T-helper 1 cell treated with Interleukin-12 subunit alpha and Interleukin-12 subunit beta and Interleukin-4 antibody, amounts not matched to agents 30 μg/mL and 1 μg/mL, for 36 hours (primary cell): ENCODE results near the gene DDX42.
"Not testable (repeated sequence)": the region's sequence is repeated elsewhere in the genome, so short reads cannot be mapped to it uniquely, and the experiment has no call there.

ENCODE experiments used
- H3K27ac Mint-ChIP-seq: one replicate; pipeline ENCODE4 v1.8.0; 2021; ENCODE audit warnings: mild to moderate bottlenecking, mixed read lengths
- H3K27me3 Mint-ChIP-seq: one replicate; pipeline ENCODE4 v1.8.0; 2021; ENCODE audit warnings: low read depth, mixed read lengths
- H3K36me3 Mint-ChIP-seq: one replicate; pipeline ENCODE4 v1.8.0; 2021; ENCODE audit warnings: low read depth, mixed read lengths
- H3K4me1 Mint-ChIP-seq: one replicate; pipeline ENCODE4 v1.8.0; 2021; ENCODE audit warnings: low read depth, mixed read lengths
- H3K4me3 Mint-ChIP-seq: one replicate; pipeline ENCODE4 v1.8.0; 2021; ENCODE audit warnings: mild to moderate bottlenecking, moderate library complexity, mixed read lengths
- H3K9me3 Mint-ChIP-seq: one replicate; pipeline ENCODE4 v1.8.0; 2021; ENCODE audit warnings: mixed read lengths

DDX42 gene

GRCh38 chr17:63833741-63834373 lies 59.9 kb downstream of the DDX42 start:
- no peaks in the 10 kb centered on the region for H3K9me3 Mint-ChIP-seq
- H3K27ac Mint-ChIP-seq, result peak overlapping the region; percentile 7
- H3K36me3 Mint-ChIP-seq, result peaks cover 44% of the 10 kb centered on the region
- H3K4me1 Mint-ChIP-seq, result peaks cover 37% of the 10 kb centered on the region
- H3K27me3 Mint-ChIP-seq, result no peaks in the 10 kb centered on the region
- no peak overlapping the region for H3K4me3 Mint-ChIP-seq

- Mint-ChIP-seq H3K36me3 (peaks cover 37% of the 10 kb centered on the region), H3K4me3 (no peak overlapping the region), H3K9me3 (no peaks in the 10 kb centered on the region), H3K27ac (peak overlapping the region; percentile 55), H3K27me3 (no peaks in the 10 kb centered on the region), H3K4me1 (peaks cover 36% of the 10 kb centered on the region)
Observed at GRCh38 chr17:63834431-63835166, 60.6 kb downstream of the DDX42 start.

GRCh38 chr17:63835167-63835720 lies 61.3 kb downstream of the DDX42 start:
- peaks cover 31% of the 10 kb centered on the region for H3K4me1 Mint-ChIP-seq
- H3K9me3 Mint-ChIP-seq, result no peaks in the 10 kb centered on the region
- H3K4me3 Mint-ChIP-seq, result no peak overlapping the region
- no peaks in the 10 kb centered on the region for H3K27me3 Mint-ChIP-seq
- peaks cover 31% of the 10 kb centered on the region for H3K36me3 Mint-ChIP-seq
- peak overlapping the region; percentile 38 for H3K27ac Mint-ChIP-seq

- H3K4me1 Mint-ChIP-seq, result peaks cover 31% of the 10 kb centered on the region
- H3K9me3 Mint-ChIP-seq, result no peaks in the 10 kb centered on the region
- H3K4me3 Mint-ChIP-seq, result no peak overlapping the region
- H3K36me3 Mint-ChIP-seq, result peaks cover 18% of the 10 kb centered on the region
- no peaks in the 10 kb centered on the region for H3K27me3 Mint-ChIP-seq
- no peak overlapping the region for H3K27ac Mint-ChIP-seq
Observed at GRCh38 chr17:63836811-63837210, 62.8 kb downstream of the DDX42 start.

GRCh38 chr17:63837480-63837879 lies 63.5 kb downstream of the DDX42 start:
- Mint-ChIP-seq H3K27me3 (no peaks in the 10 kb centered on the region), H3K27ac (no peak overlapping the region), H3K4me1 (peaks cover 31% of the 10 kb centered on the region), H3K4me3 (no peak overlapping the region), H3K9me3 (no peaks in the 10 kb centered on the region), H3K36me3 (peaks cover 15% of the 10 kb centered on the region)

GRCh38 chr17:63837962-63838600 lies 64.1 kb downstream of the DDX42 start:
- H3K36me3 Mint-ChIP-seq, result peaks cover 15% of the 10 kb centered on the region

GRCh38 chr17:63838631-63839171 lies 64.7 kb downstream of the DDX42 start:
- Mint-ChIP-seq H3K27ac (no peak overlapping the region), H3K36me3 (peaks cover 14% of the 10 kb centered on the region), H3K4me1 (peaks cover 31% of the 10 kb centered on the region), H3K4me3 (peak overlapping the region; percentile 14), H3K27me3 (no peaks in the 10 kb centered on the region), H3K9me3 (no peaks in the 10 kb centered on the region)

More at GRCh38 chr17:63837962-63838600, 64.1 kb downstream of the DDX42 start:
- H3K27me3 Mint-ChIP-seq, result no peaks in the 10 kb centered on the region
- no peak overlapping the region for H3K4me3 Mint-ChIP-seq
- peaks cover 31% of the 10 kb centered on the region for H3K4me1 Mint-ChIP-seq
- no peaks in the 10 kb centered on the region for H3K9me3 Mint-ChIP-seq
- peak overlapping the region; percentile 24 for H3K27ac Mint-ChIP-seq

GRCh38 chr17:63840591-63841349 lies 66.8 kb downstream of the DDX42 start:
- H3K27ac Mint-ChIP-seq, result peak overlapping the region; percentile 90
- no peaks in the 10 kb centered on the region for H3K27me3 Mint-ChIP-seq
- H3K4me1 Mint-ChIP-seq, result peaks cover 27% of the 10 kb centered on the region
- H3K9me3 Mint-ChIP-seq, result no peaks in the 10 kb centered on the region
- H3K36me3 Mint-ChIP-seq, result peaks cover 4% of the 10 kb centered on the region
- peak overlapping the region; percentile 96 for H3K4me3 Mint-ChIP-seq

- Mint-ChIP-seq H3K4me1 (peaks cover 27% of the 10 kb centered on the region), H3K27me3 (no peaks in the 10 kb centered on the region), H3K9me3 (no peaks in the 10 kb centered on the region), H3K27ac (peak overlapping the region; percentile 90), H3K36me3 (peaks cover 3% of the 10 kb centered on the region), H3K4me3 (peak overlapping the region; percentile 96)
Observed at GRCh38 chr17:63841350-63842172, 67.6 kb downstream of the DDX42 start.

GRCh38 chr17:63842173-63842539 lies 68.2 kb downstream of the DDX42 start:
- peaks cover under 1% of the 10 kb centered on the region for H3K36me3 Mint-ChIP-seq
- H3K27ac Mint-ChIP-seq, result peak overlapping the region; percentile 90
- no peaks in the 10 kb centered on the region for H3K9me3 Mint-ChIP-seq
- peak overlapping the region; percentile 96 for H3K4me3 Mint-ChIP-seq
- H3K4me1 Mint-ChIP-seq, result peaks cover 24% of the 10 kb centered on the region
- H3K27me3 Mint-ChIP-seq, result no peaks in the 10 kb centered on the region

- Mint-ChIP-seq H3K36me3 (no peaks in the 10 kb centered on the region), H3K27ac (peak within 1 kb of the TSS; percentile 91), H3K4me3 (peak within 1 kb of the TSS; percentile 96), H3K9me3 (peaks cover 1% of the 10 kb centered on the region), H3K4me1 (peaks cover 26% of the 10 kb centered on the region), H3K27me3 (no peaks in the 10 kb centered on the region)
Observed at GRCh38 chr17:63842540-63843386, 68.8 kb downstream of the DDX42 start, which contains the start of gene SMARCD2. SMARCD2 (minus strand) TSS chr17:63842685; CDS start chr17:63842674, 11 bp downstream.

GRCh38 chr17:63843387-63843888 lies 69.5 kb downstream of the DDX42 start:
- peak overlapping the region; percentile 82 for H3K4me3 Mint-ChIP-seq
- peaks cover 32% of the 10 kb centered on the region for H3K4me1 Mint-ChIP-seq
- H3K27ac Mint-ChIP-seq, result peak overlapping the region; percentile 91
- not testable (repeated sequence) for H3K9me3 Mint-ChIP-seq, H3K27me3 Mint-ChIP-seq, H3K36me3 Mint-ChIP-seq
